Spleen (tissue), 11 donors: ENCODE measurements around the gene PGM2. TPM values are rescaled to one million over a fixed set of nuclear protein-coding genes. Genes with fewer than 3 reads are reported as not detected.
A peak's percentile ranks its signal among the peaks of the same experiment; 100 is the strongest.

ENCODE experiments used
- DNase-seq: peaks from one replicate; pipeline ENCODE4 v3.0.0-alpha.2; 2020
- H3K27ac ChIP-seq, 8 donors: fragments of 200-600 bp; sonication (generic) in 7 of 8; 1 replicate in 4 of 8; 2 replicates in 4 of 8; pipeline versions ENCODE4 v1.5.0 to v1.8.0; 2016 to 2021; ENCODE audit warnings: inconsistent platforms in 4 of 8, mild to moderate bottlenecking in 4 of 8, moderate library complexity in 1 of 8
- H3K27me3 ChIP-seq, 7 donors: fragments of 200-600 bp; sonication (generic) in 6 of 7; replicated peaks in 1 of 7; 1 replicate in 4 of 7; 2 replicates in 3 of 7; pipeline versions ENCODE4 v1.5.0 to v1.8.0; 2016 to 2021; ENCODE audit warnings: inconsistent platforms in 3 of 7, mild to moderate bottlenecking in 1 of 7
- H3K36me3 ChIP-seq, 6 donors: fragments of 200-600 bp; sonication (generic) in 5 of 6; 1 replicate in 4 of 6; 2 replicates in 2 of 6; pipeline versions ENCODE4 v1.5.0 to v1.8.0; 2016 to 2021; ENCODE audit warnings: inconsistent platforms in 2 of 6
- H3K4me1 ChIP-seq, 6 donors: fragments of 200-600 bp; sonication (generic) in 5 of 6; 1 replicate in 3 of 6; 2 replicates in 3 of 6; pipeline versions ENCODE4 v1.5.0 to v1.8.0; 2016 to 2021; ENCODE audit warnings: inconsistent platforms in 3 of 6
- H3K4me3 ChIP-seq, 8 donors: fragments of 200-600 bp; sonication (generic) in 7 of 8; 1 replicate in 4 of 8; 2 replicates in 4 of 8; pipeline versions ENCODE4 v1.5.0 to v1.8.0; 2016 to 2021; ENCODE audit warnings: inconsistent platforms in 4 of 8, mild to moderate bottlenecking in 4 of 8, moderate library complexity in 2 of 8
- H3K9me3 ChIP-seq, 8 donors: fragments of 200-600 bp; sonication (generic) in 7 of 8; 1 replicate in 4 of 8; 2 replicates in 4 of 8; pipeline versions ENCODE4 v1.5.0 to v1.8.0; 2016 to 2021; ENCODE audit warnings: inconsistent platforms in 4 of 8
- CTCF ChIP-seq, 11 experiments: fragments of 200-600 bp in 7 of 11; fragments of 450-650 bp in 4 of 11; sonication (generic) in 4 of 11; IDR thresholded peaks in 8 of 11; conservative IDR thresholded peaks in 3 of 11; 1 replicate in 7 of 11; 2 replicates in 4 of 11; pipeline versions ENCODE4 v1.4.0 to v1.8.0; 2016 to 2021; ENCODE audit warnings: antibody characterized with exemption in 11 of 11, inconsistent platforms in 4 of 11, mild to moderate bottlenecking in 1 of 11
- POLR2A ChIP-seq, 3 donors: fragments of 450-650 bp; IDR thresholded peaks; one replicate each; pipeline ENCODE4 v1.5.1; 2017; ENCODE audit warnings: antibody characterized with exemption in 3 of 3, mild to moderate bottlenecking in 1 of 3
- POLR2AphosphoS5 ChIP-seq, 3 donors: sonication (generic); formaldehyde crosslinking; IDR thresholded peaks; one replicate each; pipeline ENCODE4 v1.5.1; 2017; ENCODE audit warnings: antibody characterized with exemption in 3 of 3
- WGBS, 5 donors: extraction: QIAGEN DNeasy Blood & Tissue Kit in 3 of 5; methylation state at CpG; one replicate each; pipeline versions ENCODE4 v1.1.5 to v1.1.7; 2013 to 2018; 5-methylcytosine and 5-hydroxymethylcytosine counted together
- intact Hi-C: fragments of 100-400 bp; cut with DNase I; formaldehyde crosslinking; loops from one replicate; pipeline ENCODE4 v1.15.0; 2023; ENCODE audit warnings: low total_unique reads
- polyA plus RNA-seq, 3 donors: library from polyadenylated mRNA; stranded (reverse); fragments of 200-250 nt; gene quantifications; one replicate each; pipeline ENCODE4 v1.2.1, GENCODE V29; 2013
- total RNA-seq, 7 donors: library from RNA; depleted of rRNA in 3 of 7; stranded (reverse); fragments of >200 nt in 3 of 7; fragmentation: NEBNext Ultra II Directional in 4 of 7; extraction: Animal tissue kit (Norgen Biotek cat#: 25700) in 4 of 7; gene quantifications; one replicate each; pipeline versions ENCODE4 v1.1.0 to v1.2.1, GENCODE V29; 2016 to 2021
- donor health status: healthy with polysubstance abuse.
- donor health status: DM: no; HTN: no; CAD: no; lungs with moderate emphysema.
- donor health status: DM: no; HTN: no; CAD: no.
- donor health status: Bipolar disorder and iron deficiency.
- donor health status: healthy.
- donor health status: DM: no; HTN: no; CAD: no.
- donor health status: DM: yes; HTN: yes; CAD: no.

Gene PGM2
- total and polyA plus RNA-seq, 10 donors, result 5.4 to 43.7 (median 27.4) TPM

- H3K27ac ChIP-seq, result peak overlapping the region in 2 of 8 donors; percentile 24 to 36
- no peak overlapping the region for H3K4me3 ChIP-seq
- H3K4me1 ChIP-seq, result peaks cover 13 to 55% (median 26%) of the 10 kb centered on the region in 6 donors
- intact Hi-C loops, result no loop called here
- no peaks in the 10 kb centered on the region for H3K27me3 ChIP-seq
- no peak for DNase-seq
- no peak for TF ChIP-seq CTCF (IDR thresholded peaks at IDR 0.05 in 8 of 11, conservative IDR thresholded peaks at IDR 0.05 in 3 of 11)
- TF ChIP-seq POLR2A (IDR thresholded peaks at IDR 0.05), result no peak
- no peak for TF ChIP-seq POLR2AphosphoS5 (IDR thresholded peaks at IDR 0.05)
- H3K36me3 ChIP-seq, result peaks cover 0 to 90% (median 49%) of the 10 kb centered on the region in 6 donors
- no peaks in the 10 kb centered on the region for H3K9me3 ChIP-seq
- WGBS, 5 donors, result 78 to 88% (median 81%) methylated on average over 6 of the region's 6 CpGs
Measured at GRCh38 chr4:37835806-37836205, 9.3 kb downstream of the PGM2 start.

- intact Hi-C loops, result no loop called here
- no peak for DNase-seq
- WGBS, 5 donors, result 90 to 95% (median 93%) methylated on average over 10 of the region's 10 CpGs
- Histone ChIP-seq H3K36me3 (peaks cover 0 to 88% (median 48%) of the 10 kb centered on the region in 6 donors), H3K9me3 (no peaks in the 10 kb centered on the region), H3K4me3 (no peak overlapping the region), H3K4me1 (peaks cover 13 to 55% (median 26%) of the 10 kb centered on the region in 6 donors), H3K27me3 (no peaks in the 10 kb centered on the region), H3K27ac (peak overlapping the region in 3 of 8 donors; percentile 72 to 79 (median 73))
- TF ChIP-seq POLR2A (IDR thresholded peaks at IDR 0.05) (no peak), POLR2AphosphoS5 (IDR thresholded peaks at IDR 0.05) (no peak), CTCF (IDR thresholded peaks at IDR 0.05 in 8 of 11, conservative IDR thresholded peaks at IDR 0.05 in 3 of 11) (no peak)
Measured at GRCh38 chr4:37836274-37836673, 9.8 kb downstream of the PGM2 start.

- peaks cover 13 to 55% (median 26%) of the 10 kb centered on the region in 6 donors for H3K4me1 ChIP-seq
- no peak overlapping the region for H3K4me3 ChIP-seq
- no peak for DNase-seq
- intact Hi-C loops, result no loop called here
- TF ChIP-seq POLR2AphosphoS5 (IDR thresholded peaks at IDR 0.05) (no peak), POLR2A (IDR thresholded peaks at IDR 0.05) (no peak), CTCF (IDR thresholded peaks at IDR 0.05 in 8 of 11, conservative IDR thresholded peaks at IDR 0.05 in 3 of 11) (no peak)
- H3K9me3 ChIP-seq, result no peaks in the 10 kb centered on the region
- peaks cover 0 to 88% (median 50%) of the 10 kb centered on the region in 6 donors for H3K36me3 ChIP-seq
- H3K27ac ChIP-seq, result peak overlapping the region; percentile 29 to 79 (median 67)
- no peaks in the 10 kb centered on the region for H3K27me3 ChIP-seq
- 51 to 63% (median 58%) methylated on average over 4 of the region's 4 CpGs for WGBS, 5 donors
Measured at GRCh38 chr4:37836838-37837440, 10.5 kb downstream of the PGM2 start.

- Histone ChIP-seq H3K4me3 (no peak overlapping the region), H3K36me3 (peaks cover 0 to 88% (median 50%) of the 10 kb centered on the region in 6 donors), H3K9me3 (no peaks in the 10 kb centered on the region), H3K4me1 (peaks cover 13 to 55% (median 26%) of the 10 kb centered on the region in 6 donors), H3K27ac (peak overlapping the region; percentile 29 to 79 (median 67)), H3K27me3 (no peaks in the 10 kb centered on the region)
- no peak for TF ChIP-seq CTCF (IDR thresholded peaks at IDR 0.05 in 8 of 11, conservative IDR thresholded peaks at IDR 0.05 in 3 of 11)
- no peak for TF ChIP-seq POLR2A (IDR thresholded peaks at IDR 0.05)
- TF ChIP-seq POLR2AphosphoS5 (IDR thresholded peaks at IDR 0.05), result no peak
- WGBS, 5 donors, result 1 to 6% (median 5%) methylated on average over 2 of the region's 2 CpGs
- intact Hi-C loops, result no loop called here
- no peak for DNase-seq
Measured at GRCh38 chr4:37837446-37837845, 11.0 kb downstream of the PGM2 start.
